GM21381 (cell line): ENCODE data around the gene TFIP11.

Source experiments
- ATAC-seq: cut with Tn5 transposase; IDR thresholded peaks from one replicate; pipeline ENCODE4 v1.9.1; 2021; ENCODE audit warnings: mild to moderate bottlenecking, moderate library complexity; ENCODE audit not compliant: unreplicated experiment

TFIP11 gene

DNA sequence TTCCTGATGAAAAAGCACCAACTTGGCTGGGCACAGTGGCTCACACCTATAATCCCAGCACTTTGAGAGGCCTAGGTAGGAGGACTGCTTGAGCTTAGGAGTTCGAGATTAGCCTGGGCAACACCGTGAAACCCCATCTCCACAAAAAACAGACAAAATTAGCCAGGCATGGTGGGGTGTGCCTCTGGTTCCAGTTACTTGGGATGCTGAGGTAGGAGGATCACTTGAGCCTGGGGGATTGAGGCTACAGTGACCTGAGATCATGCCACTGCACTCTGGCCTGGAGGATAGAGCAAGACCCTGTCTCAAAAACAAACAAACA is 31.7 kb downstream of the TFIP11 start:
- ATAC-seq: no peak

DNA sequence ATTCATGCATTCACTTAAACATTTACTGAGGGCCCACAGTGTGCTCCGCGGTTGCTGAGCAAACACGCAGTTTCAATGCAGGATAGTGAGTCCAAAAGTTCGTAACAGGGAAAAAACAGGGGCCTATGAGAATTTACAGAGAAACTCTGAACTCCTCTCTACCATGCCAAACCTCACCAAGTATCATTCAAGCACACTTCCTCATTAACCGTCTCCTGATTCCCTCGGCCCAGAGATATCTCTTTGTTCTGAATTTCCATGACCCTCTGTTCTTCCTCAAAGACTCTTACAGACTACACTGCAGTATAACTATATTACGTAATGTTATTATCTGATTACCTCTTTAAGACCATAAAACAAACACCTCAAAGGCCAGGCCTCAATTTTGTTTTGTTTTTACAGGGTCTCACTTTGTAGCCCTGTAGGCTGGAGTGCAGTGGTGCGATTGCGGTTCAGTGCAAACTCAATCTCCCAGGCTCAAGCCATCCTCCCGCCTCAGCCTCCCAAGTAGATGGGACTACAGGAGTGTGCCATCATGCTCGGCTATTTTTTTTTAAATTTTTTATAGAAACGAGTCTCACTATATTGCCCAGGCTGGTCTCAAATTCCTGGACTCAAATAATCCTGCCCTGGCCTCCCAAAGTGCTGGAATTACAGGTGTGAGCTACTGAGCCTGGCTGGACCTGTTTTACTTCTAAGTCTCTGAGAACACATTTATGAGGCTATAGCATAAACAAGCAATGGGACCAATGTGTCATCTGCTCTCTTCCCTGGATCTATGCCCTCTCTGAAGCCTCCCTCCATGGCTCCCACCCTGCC is 32.3 kb downstream of the TFIP11 start:
- ATAC-seq: no peak

DNA sequence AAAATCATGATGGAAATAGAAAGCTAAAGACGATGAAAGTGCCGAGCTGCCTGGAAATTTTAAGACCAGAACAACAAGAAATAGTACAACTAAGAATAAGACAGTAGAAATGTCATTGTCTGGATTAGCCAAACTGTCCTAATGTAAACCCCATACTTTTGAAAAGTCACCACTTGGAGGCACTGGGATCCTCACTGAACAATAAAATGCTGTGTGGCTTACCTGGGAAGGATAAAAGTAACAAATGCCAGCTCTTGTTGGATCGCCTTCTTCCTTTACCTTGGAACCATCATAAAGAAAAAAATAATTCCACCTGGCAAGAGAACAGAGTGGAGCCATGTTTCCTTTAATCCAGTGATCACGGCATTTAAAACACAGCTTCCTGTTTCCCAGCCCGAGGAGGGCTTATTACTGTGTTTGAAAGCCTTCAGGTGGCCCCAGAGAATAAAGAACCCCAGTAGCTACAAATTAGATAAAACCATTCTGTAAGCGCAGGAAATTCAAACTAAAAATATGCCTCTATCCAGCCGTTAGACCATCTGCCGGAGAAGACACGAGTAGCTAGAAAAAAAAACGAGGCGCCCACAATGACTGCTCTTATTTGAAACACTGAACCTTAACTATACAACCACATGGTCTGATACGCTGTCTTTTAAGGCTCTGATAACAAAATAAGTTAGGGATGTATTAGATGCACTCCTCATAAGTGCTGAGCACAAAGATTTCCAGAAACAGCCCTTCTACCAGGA is 33.1 kb downstream of the TFIP11 start:
- ATAC-seq: no peak

DNA sequence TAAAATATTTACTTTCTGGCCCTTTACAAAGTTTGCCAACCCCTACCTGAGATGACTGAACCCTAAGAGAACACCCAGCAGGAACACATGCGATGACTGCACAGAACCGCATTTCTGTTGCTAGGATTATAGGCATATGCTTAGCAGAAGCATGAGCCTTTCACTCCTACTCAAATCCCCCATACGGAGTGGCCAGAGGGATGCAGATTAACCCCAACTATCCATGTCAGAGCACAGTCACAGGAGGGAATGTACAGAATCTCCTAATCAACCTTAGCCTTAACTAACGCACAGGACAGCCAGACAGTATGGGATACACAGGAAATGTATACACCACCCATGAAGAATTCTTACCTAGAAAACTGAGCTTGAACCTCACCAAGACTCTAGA is 34.9 kb downstream of the TFIP11 start:
- no peak for ATAC-seq

DNA sequence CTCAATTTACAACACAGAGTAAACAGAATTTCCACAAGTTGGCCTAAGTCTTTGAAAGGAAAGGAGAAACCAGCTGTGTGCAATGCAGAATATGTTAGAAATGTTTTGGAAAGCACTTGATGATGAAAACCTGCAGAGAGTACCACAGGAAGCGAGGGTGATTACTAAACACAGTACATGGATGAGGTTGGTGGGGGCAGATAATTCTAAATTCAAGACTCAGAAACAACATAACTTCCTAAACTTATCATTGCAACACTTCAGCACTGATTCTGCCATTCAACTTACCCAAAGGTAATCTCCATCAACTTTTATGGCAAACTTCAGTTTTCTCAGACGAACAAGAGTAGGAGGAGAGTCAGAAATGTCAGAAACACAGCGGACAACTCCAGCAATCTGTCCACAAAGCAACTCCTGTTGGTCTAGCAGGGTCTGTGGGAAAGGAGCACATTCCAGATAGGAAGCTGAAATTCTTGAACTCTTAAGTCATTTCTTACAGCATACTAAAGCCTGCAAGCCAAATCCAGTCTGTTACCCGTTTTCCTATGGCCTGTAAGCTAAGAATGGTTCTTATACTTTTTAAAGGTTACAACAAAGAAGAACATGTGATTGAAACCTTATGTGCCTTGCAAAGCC is 35.5 kb downstream of the TFIP11 start:
- no peak for ATAC-seq

DNA sequence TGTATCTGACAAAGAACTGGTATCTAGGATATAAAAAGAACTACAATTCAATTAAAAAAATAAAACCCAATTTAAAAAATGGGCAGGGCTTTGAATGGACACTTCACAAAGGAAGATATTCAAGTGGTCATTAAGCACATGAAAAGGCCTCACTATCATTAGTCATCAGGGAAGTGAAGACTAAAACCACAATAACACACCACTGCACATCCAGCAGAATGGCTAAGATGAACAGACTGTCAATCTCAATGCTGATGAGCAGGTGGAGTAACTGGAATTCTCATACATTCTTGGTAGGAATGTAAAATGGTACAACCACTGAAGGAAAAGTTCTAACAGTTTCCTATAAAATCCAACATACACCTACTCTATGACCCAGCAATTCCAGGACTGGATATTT is 37.6 kb downstream of the TFIP11 start:
- no peak for ATAC-seq

DNA sequence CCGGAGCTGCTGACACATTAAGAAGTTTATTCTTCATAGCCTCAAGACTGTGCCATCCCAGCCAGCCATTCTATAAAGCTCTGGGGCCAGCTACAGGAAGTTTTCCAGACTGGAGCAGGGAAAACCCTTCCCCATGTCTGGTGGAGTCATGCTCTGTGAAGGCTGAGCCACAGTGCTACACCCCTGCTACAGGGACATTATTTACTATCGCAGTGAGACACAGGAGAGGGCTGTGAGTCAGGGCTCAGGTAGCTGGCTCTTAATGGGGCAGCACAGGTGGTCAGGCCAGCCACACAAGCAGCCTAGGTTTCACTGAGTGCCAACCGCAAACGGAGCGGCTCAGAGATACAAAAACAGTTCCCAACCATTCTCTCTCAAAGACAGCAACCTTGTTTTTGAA is 40.8 kb downstream of the TFIP11 start:
- ATAC-seq: no peak

DNA sequence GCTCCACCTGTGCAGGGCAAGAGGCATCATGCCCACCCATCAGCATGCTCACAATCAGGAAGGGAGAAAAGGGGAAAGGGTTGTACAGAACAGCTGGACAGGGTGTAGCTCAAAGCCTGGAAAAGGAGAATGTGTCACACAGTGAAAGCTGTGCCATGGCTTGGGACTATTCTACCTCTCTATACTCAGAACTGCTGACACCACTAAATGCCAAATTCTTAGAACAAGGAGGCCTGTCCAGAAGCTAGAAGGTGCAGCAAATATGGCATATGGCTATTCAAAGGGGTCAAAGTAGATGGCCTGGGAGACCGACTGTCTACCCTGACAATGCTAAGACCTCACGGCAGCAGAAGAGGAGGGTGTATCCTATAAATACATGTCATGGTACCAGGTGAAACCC is 41.5 kb downstream of the TFIP11 start:
- ATAC-seq: no peak

DNA sequence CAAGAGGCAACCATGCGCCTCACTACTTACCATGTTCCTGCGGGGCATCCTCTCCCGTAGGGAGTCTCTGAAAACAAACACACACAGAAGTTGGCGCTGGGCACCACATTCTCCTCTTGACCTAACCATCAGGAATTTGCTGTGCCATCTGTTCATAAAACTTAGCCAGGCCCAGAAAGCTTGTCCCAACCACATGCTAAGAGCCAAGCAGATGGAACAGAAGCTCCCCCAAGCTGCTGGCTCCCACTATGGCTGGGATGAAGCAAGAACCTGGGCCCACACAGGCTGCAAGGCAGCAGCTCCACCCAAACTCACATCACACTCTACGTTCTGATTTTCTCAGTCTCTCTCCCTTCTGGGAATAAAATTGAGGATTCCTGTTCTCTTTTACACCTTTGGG is 46.1 kb downstream of the TFIP11 start:
- no peak for ATAC-seq

DNA sequence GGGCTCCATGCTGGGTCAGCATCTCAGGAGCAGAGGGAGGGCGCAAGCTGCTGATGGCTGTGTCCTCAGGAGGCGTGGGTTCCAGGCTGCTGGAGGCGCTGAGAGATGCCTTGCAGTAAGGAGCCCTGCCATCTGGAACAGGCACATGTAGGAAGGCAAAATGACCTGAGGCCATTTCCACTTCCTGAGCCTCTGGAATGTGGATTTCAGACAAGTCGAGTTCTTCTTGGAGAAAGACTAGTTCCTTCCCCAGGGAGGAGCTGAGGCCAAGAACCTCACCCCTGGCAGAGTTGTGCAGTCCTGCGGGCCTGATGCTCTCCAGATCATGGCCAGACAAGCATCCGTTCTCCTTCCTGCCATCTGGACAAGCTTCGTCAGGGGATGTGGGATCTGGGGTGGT is 48.0 kb downstream of the TFIP11 start:
- ATAC-seq: no peak

DNA sequence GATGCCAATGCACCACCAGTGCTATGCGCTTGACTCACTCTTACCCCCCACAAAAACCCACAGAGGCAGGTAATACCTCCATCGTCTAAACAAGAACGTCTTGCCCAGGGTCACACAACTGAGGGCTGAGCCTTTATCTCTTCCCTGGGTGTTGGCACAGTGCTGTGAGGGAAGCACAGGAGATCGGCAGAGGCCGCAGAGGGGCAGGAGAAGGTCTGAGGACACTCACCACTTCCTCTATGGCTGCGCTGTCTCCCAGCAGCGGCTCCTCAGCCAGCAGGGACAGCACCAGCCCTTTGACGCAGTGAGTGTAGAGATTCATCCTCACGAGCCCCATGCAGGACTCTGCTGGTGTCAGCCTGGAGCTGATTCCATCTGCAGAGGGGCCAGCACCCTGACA is 48.6 kb downstream of the TFIP11 start:
- no peak for ATAC-seq

DNA sequence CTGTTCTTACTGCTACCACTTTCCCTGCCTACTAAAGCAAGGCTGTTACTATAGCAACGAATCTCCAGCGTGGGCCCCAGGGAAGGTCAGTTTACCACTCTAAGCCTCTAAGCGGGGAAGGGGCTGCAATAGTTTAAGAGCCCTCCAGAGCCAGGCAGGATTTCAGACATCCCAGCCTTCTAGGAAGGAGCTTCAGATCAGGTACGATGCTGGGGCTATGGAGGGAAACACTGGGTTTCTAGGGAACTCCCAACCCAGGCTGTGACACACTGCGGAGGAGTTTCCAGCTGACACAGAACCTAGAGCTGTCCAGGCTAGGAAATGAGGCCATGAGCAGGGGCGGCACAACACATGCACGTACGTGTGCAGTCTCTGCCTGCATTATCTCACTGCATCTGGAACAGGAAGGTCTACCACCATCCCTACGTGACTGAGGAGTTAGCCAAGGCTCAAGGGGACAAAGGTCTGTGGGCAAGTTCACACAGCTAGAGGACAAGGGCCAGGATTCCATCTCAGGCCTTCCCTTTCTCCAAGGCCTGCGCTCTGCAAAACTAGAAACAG is 49.1 kb downstream of the TFIP11 start:
- ATAC-seq: no peak

DNA sequence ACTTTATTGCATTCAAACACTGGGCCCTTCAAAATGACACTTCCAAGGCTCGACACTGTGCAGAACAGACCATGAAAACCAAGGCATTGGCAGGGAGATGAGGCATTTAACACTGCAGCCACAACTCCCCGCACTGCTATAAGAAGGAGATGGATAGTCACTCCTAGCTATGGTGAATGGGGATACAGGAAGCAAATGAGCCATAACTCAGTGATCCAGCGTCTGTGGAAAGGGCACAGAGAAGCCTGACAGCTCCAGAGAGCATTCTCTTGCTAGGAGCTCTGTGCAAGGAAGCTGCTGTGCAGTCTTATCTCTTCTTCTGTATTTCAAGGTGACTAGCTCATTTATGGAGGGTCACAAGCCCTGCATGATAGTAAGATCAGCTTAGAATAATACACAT is 49.6 kb downstream of the TFIP11 start:
- ATAC-seq: no peak

DNA sequence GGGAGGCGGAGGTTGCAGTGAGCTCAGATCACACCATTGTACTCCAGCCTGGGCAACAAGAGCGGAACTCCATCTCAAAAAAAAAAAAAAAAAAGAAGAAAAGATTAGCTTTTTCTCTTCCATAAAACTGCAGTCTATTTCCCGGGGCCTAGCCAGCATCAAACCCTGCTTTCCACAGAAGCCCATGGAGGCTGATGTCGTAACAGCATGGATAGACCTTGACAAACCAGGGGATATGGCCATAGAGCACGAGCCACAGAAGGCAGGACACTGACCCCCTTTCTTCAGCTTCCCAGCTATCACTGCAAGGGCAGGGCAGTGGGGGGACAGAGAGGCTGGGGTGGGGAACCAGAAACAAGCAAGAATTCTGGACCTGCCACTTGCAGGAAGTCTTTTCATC is 50.2 kb downstream of the TFIP11 start:
- ATAC-seq: no peak

DNA sequence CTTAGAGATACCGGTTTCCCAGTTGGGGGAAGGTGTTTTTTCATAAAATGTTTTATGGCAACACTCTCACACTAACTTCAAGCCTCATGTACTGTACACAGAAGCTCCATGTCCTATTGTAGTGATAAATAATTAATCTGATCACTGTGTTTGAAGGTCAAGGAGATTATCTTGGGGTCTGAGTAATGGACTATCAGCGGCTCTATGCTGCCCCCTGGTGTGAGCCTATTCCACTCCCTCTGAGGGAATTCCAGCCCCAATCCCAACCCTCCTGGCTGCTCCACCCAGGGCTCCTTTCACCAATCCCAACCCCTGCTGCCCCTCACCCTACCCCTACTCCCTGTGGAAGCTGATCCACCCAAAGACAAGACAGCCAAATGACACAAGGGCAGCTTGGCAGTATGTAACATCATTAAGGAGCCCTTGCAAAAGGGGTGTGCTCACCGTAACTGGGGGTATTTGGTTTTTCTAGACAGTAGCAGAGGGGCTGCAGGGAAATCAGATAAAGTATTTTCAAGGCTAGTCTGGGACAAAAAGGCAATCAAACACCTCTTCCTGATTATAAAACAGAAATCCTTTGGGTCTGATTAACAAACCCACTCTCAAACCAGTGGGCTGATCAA is 51.0 kb downstream of the TFIP11 start:
- no peak for ATAC-seq

DNA sequence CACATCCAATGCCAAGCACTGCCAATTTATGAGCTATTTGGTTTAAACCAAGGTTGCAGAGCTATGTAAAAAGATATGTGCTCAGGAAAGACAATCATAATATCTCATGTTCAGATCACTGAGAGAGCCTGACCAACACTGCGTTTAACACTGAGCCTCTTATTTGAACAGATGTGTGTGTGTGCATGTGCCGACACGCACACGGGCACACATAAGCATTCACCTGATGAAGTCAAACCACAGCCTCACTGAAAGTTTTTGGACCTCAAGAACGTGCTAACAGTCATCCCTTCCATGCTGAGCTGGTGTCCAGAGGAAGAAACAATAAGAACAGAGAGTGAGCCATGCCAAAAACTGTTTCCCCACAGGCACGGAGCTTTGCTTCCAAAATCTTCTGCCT is 52.1 kb downstream of the TFIP11 start:
- no peak for ATAC-seq

DNA sequence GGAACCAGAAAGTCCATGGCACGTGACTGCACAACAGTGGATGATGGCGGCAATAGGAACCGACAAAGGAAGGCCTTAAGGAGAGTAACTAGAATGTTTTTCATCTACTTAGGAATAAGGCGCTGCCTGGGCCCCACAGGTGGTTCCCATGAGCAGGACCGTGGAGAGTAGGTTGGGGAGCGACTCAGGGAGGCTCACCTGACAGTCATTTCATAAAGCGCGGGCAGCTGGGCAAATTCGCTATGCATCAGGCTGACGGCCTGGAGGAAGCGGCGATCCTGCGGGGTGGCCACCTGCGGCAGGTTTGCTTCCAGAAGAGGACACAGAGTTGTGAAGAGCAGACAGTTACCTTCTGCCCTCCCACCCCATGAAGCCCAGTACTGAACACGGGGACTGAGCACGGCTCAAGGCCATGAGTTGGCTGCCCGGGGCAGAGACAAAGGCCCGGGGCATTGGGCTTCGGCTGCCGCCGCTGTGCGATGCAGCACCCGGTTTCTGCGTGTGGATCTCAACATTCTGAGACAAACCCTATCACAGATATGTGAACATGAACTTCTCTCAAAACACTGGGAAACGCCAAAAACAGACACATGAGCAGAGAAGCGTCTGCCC is 54.5 kb downstream of the TFIP11 start:
- ATAC-seq: no peak

DNA sequence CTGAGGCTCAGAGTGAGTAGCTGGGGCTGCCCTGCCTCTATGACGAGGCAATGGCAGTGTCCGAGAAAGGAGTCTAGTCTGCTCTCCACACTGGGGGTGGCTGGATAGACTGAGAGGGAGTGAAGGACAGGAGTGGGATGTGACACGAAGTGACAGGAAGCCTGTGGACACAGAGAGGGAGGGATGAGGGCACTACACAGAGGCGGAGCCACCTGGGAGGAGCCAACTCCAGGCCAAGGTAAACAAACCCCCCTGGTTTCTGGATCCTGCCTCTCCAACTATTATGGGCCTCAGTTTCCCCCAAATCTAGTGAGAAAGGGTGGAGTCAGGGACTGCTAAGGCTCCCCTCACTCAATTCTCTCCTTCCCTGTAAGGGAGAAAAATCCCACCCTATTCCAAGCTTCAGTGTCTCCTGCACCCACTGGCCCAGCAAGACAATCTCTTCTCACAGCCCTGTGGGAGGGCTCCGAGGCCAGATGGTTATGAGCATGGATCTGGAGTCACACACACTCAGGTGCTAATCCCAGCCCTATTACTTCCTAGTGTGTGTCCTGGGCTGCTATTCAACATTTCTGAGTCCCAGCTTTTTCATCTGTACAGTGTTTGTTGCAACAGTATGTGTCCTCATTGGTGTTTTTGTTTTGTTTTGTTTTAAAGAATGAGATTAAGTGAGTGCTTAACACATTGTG is 58.3 kb downstream of the TFIP11 start:
- ATAC-seq: no peak

DNA sequence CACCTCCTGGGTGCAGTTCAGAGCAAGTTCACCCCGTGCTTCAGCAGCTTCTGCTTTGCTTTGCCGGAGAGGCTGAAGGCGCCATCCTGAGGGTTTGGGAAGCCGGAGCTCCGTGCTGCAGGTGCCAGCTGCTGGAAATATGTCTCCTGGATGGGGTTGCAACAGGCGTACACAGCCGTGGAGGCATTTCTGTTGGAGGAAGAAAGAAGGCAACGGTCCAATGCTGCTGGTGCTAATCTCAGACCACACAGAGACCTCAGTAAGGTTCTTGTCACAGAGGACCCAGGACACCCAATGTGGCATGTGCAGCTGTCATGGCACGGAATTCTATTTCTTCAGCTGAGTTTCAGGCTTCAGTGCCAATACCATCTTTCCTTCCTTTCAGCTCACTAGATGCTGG is 59.1 kb downstream of the TFIP11 start:
- ATAC-seq: no peak

DNA sequence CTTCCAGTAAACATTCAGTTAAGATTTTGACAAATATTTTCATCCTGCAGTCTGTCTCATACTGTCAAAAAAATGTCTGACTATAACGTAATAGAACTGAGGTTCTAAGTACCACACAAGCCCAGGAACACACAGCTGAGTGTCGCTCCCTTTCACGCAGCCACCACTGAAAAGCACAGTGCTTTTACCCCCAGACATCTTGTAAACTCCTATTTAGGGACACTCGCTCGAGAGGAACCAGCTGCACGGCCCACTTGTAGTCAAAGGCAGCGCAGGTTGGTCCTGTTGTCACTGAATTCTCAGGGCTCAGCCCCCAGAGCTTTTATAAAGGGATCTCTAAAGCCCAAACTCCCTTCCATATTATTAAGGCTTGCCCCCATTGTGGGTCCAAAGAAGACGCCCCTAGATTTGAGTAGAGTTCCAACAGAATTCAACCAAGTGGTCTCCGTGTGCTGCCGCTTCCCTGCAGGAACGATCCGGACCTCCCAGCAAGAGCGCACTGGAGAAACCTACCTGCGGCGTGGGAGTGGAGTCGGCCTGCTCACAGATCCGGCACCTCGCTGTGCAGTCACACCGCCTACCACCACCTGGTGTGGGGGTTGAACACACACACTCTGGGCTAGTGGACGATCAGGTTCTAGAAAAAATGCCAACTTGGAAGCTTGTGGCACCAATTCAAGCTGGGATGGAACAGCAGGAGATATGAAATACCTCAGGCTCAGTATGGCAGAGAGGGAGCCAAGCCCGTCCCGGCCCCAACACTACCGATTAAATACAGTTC is 59.8 kb downstream of the TFIP11 start:
- ATAC-seq: no peak
